ENCODE results near the gene SELE. TPM values are rescaled to one million over a fixed set of nuclear protein-coding genes. Genes with fewer than 3 reads are reported as not detected.

Gene SELE
- polyA plus RNA-seq, 2 of the 4 experiments (the other 2 are of a cell fraction): not detected

DNA sequence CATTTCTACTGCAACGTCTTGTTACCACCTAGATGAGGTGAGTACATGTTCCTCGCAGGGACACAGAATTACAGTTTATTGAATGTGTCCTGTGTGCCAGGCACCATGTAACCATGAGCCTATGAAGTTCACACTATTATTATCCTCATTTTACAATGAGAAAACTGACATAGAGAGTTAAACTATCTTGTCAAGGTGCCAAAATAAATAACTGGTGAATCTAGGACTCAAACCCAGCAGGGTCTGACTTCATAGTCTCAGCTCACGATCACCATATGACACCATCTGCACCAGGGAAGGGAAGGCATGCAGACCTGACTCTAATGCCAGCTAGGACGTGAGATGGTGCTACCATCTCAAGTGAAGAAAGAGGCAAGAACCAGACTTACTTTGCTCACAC lies 2.4 kb downstream of the SELE start (continued):
- TF ChIP-seq, protein P1, sequence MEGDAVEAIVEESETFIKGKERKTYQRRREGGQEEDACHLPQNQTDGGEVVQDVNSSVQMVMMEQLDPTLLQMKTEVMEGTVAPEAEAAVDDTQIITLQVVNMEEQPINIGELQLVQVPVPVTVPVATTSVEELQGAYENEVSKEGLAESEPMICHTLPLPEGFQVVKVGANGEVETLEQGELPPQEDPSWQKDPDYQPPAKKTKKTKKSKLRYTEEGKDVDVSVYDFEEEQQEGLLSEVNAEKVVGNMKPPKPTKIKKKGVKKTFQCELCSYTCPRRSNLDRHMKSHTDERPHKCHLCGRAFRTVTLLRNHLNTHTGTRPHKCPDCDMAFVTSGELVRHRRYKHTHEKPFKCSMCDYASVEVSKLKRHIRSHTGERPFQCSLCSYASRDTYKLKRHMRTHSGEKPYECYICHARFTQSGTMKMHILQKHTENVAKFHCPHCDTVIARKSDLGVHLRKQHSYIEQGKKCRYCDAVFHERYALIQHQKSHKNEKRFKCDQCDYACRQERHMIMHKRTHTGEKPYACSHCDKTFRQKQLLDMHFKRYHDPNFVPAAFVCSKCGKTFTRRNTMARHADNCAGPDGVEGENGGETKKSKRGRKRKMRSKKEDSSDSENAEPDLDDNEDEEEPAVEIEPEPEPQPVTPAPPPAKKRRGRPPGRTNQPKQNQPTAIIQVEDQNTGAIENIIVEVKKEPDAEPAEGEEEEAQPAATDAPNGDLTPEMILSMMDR (IDR thresholded peaks at IDR 0.05): no peak
- TF ChIP-seq RCOR1 (IDR thresholded peaks at IDR 0.05; ENCODE audit: low read depth, low read length): no peak

- DNase-seq (ENCODE audit: low read depth in 1 of 2, low spot score in 1 of 2) (no peak), FAIRE-seq (no peak), ATAC-seq (no peak)
- no peak for TF ChIP-seq RCOR1 (IDR thresholded peaks at IDR 0.05; ENCODE audit: low read depth, low read length)
- TF ChIP-seq RARB (CRISPR knock-in tag; IDR thresholded peaks at IDR 0.05): no peak
- no peak for TF ChIP-seq HDAC2 (IDR thresholded peaks at IDR 0.05)
- TF ChIP-seq BHLHE40 (IDR thresholded peaks at IDR 0.05; ENCODE audit: low read depth, low read length): no peak
- no peak for TF ChIP-seq CHD2 (IDR thresholded peaks at IDR 0.05; ENCODE audit: low read length, partially characterized antibody)
- no peak for TF ChIP-seq JUNB (IDR thresholded peaks at IDR 0.05)
- no peak overlapping the region for H3K4me2 ChIP-seq
- no peaks in the 10 kb centered on the region for H3K9me3 ChIP-seq
- ChIA-PET CTCF (interaction anchor here (0.9 kb wide), 1 partner anchor 18 kb away, joined by 3 read pairs; no protein-coding TSS in a partner anchor), POLR2A (no interaction called here)
- H3K4me3 ChIP-seq: no peak overlapping the region
- H3K4me1 ChIP-seq: no peaks in the 10 kb centered on the region
- H3K27ac ChIP-seq: no peak overlapping the region
Observed at GRCh38 chr1:169729991-169730390, 3.9 kb downstream of the SELE start.

- DNase-seq (ENCODE audit: low read depth in 1 of 2, low spot score in 1 of 2) (no peak), FAIRE-seq (no peak), ATAC-seq (no peak)
- ChIA-PET CTCF (interaction anchor here (1.1 kb wide), 2 partner anchors 10 to 15 kb away, joined by 3 to 4 read pairs; no protein-coding TSS in a partner anchor), POLR2A (no interaction called here)
- no peak overlapping the region for H3K4me3 ChIP-seq
- no peak overlapping the region for H3K4me2 ChIP-seq
- WGBS (ENCODE audit: missing lambda C conversion rate): 45% methylated on average over 6 of the region's 6 CpGs
- no peaks in the 10 kb centered on the region for H3K4me1 ChIP-seq
- no peak for TF ChIP-seq RARB (CRISPR knock-in tag; IDR thresholded peaks at IDR 0.05)
- no peak for TF ChIP-seq SMC3 (IDR thresholded peaks at IDR 0.05)
- TF ChIP-seq, protein P2, sequence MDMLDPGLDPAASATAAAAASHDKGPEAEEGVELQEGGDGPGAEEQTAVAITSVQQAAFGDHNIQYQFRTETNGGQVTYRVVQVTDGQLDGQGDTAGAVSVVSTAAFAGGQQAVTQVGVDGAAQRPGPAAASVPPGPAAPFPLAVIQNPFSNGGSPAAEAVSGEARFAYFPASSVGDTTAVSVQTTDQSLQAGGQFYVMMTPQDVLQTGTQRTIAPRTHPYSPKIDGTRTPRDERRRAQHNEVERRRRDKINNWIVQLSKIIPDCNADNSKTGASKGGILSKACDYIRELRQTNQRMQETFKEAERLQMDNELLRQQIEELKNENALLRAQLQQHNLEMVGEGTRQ (IDR thresholded peaks at IDR 0.05): no peak
- no peak for TF ChIP-seq EHF (CRISPR knock-in tag; IDR thresholded peaks at IDR 0.05)
- TF ChIP-seq HOXB5 (CRISPR knock-in tag; IDR thresholded peaks at IDR 0.05): no peak
- TF ChIP-seq CBX8 (IDR thresholded peaks at IDR 0.05): no peak
- TF ChIP-seq, protein P3, sequence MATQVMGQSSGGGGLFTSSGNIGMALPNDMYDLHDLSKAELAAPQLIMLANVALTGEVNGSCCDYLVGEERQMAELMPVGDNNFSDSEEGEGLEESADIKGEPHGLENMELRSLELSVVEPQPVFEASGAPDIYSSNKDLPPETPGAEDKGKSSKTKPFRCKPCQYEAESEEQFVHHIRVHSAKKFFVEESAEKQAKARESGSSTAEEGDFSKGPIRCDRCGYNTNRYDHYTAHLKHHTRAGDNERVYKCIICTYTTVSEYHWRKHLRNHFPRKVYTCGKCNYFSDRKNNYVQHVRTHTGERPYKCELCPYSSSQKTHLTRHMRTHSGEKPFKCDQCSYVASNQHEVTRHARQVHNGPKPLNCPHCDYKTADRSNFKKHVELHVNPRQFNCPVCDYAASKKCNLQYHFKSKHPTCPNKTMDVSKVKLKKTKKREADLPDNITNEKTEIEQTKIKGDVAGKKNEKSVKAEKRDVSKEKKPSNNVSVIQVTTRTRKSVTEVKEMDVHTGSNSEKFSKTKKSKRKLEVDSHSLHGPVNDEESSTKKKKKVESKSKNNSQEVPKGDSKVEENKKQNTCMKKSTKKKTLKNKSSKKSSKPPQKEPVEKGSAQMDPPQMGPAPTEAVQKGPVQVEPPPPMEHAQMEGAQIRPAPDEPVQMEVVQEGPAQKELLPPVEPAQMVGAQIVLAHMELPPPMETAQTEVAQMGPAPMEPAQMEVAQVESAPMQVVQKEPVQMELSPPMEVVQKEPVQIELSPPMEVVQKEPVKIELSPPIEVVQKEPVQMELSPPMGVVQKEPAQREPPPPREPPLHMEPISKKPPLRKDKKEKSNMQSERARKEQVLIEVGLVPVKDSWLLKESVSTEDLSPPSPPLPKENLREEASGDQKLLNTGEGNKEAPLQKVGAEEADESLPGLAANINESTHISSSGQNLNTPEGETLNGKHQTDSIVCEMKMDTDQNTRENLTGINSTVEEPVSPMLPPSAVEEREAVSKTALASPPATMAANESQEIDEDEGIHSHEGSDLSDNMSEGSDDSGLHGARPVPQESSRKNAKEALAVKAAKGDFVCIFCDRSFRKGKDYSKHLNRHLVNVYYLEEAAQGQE (IDR thresholded peaks at IDR 0.05): no peak
- no peak for TF ChIP-seq CBX2 (IDR thresholded peaks at IDR 0.05; ENCODE audit: borderline replicate concordance, low read depth)
- no peak for TF ChIP-seq RAD21 (conservative IDR thresholded peaks at IDR 0.05 in 1 of 2, IDR thresholded peaks at IDR 0.05 in 1 of 2)
- no peak for TF ChIP-seq RFX5 (IDR thresholded peaks at IDR 0.05)
- no peak for TF ChIP-seq MAZ (IDR thresholded peaks at IDR 0.05; ENCODE audit: borderline replicate concordance, low read depth, low read length)
- TF ChIP-seq NPAS2 (CRISPR knock-in tag; IDR thresholded peaks at IDR 0.05; ENCODE audit: borderline replicate concordance): no peak
- TF ChIP-seq BHLHE40 (IDR thresholded peaks at IDR 0.05; ENCODE audit: low read depth, low read length): no peak
- no peak for TF ChIP-seq PBX3 (IDR thresholded peaks at IDR 0.05)
- TF ChIP-seq EP300 (IDR thresholded peaks at IDR 0.05): no peak
- TF ChIP-seq MYC (IDR thresholded peaks at IDR 0.05; ENCODE audit: borderline replicate concordance, low read length): no peak
- no peaks in the 10 kb centered on the region for H3K9me3 ChIP-seq
- H3K27ac ChIP-seq: no peak overlapping the region
Observed at GRCh38 chr1:169727307-169727706, 6.6 kb downstream of the SELE start.

Data from A549 (cell line).